CD4-positive, alpha-beta T cell treated with Interleukin-4 for 4 hours (primary cell): ENCODE measurements around the gene RHOT2.
A peak's percentile ranks its signal among the peaks of the same experiment; 100 is the strongest.

Experiments used
- DNase-seq: peaks from one replicate; pipeline ENCODE4 v3.0.0-alpha.2; 2020

Gene RHOT2

GRCh38 chr16:671353-672131 lies 3.6 kb downstream of the RHOT2 start:
- DNase-seq: no peak

- DNase-seq: no peak
These were observed 4.4 kb downstream of the RHOT2 start for GRCh38 chr16:672371-672770.

- DNase-seq: no peak
These were observed 4.9 kb downstream of the RHOT2 start for GRCh38 chr16:672851-673250.

GRCh38 chr16:673399-673991 lies 5.6 kb downstream of the RHOT2 start:
- no peak for DNase-seq

- DNase-seq: no peak
These were observed 6.4 kb downstream of the RHOT2 start for GRCh38 chr16:674214-674881.

- no peak for DNase-seq
These were observed 7.3 kb downstream of the RHOT2 start, which contains the start of gene RHBDL1 for GRCh38 chr16:674968-675883. TSS of gene RHBDL1 (plus strand) at chr16:675671. CDS start at chr16:675791, 120 bp downstream.

- no peak for DNase-seq
These were observed 8.1 kb downstream of the RHOT2 start for GRCh38 chr16:675884-676564.

- no peak for DNase-seq
These were observed 8.6 kb downstream of the RHOT2 start for GRCh38 chr16:676565-676902.

- peak; percentile 37 for DNase-seq
These were observed 9.0 kb downstream of the RHOT2 start for GRCh38 chr16:676913-677312.

- DNase-seq: no peak
These were observed 9.6 kb downstream of the RHOT2 start for GRCh38 chr16:677316-678190.

GRCh38 chr16:678209-678857 lies 10.4 kb downstream of the RHOT2 start:
- no peak for DNase-seq

- peak; percentile 18 for DNase-seq
These were observed 11.2 kb downstream of the RHOT2 start for GRCh38 chr16:678858-679813.

GRCh38 chr16:679814-680624 lies 12.1 kb downstream of the RHOT2 start, which contains the start of gene STUB1:
TSS of gene STUB1 (plus strand) at chr16:680410. CDS start at chr16:680526, 116 bp downstream.
- peak; percentile 79 for DNase-seq

GRCh38 chr16:680625-680945 lies 12.7 kb downstream of the RHOT2 start:
- DNase-seq: no peak

- no peak for DNase-seq
These were observed 13.2 kb downstream of the RHOT2 start for GRCh38 chr16:680967-681745.

GRCh38 chr16:681746-682427 lies 14.0 kb downstream of the RHOT2 start:
- DNase-seq: no peak
